H9 (cell line): Measurements from ENCODE around the gene G6PC2. TPM values are rescaled to one million over a fixed set of nuclear protein-coding genes. Genes with fewer than 3 reads are reported as not detected.

Experiments
- DNase-seq: peaks from one replicate; pipeline ENCODE4 v3.0.0-alpha.2; 2017
- H2AFZ ChIP-seq: one replicate; pipeline ENCODE4 v1.6.1; 2013; ENCODE audit warnings: mild to moderate bottlenecking, low read length, control low read depth, moderate library complexity
- H2AK5ac ChIP-seq: 2 replicates; pipeline ENCODE4 v1.6.1; 2013; ENCODE audit warnings: low read length, control low read depth, mixed read lengths; ENCODE audit not compliant: insufficient read length
- H2BK120ac ChIP-seq: one replicate; pipeline ENCODE4 v1.6.1; 2013; ENCODE audit warnings: low read depth, mild to moderate bottlenecking, low read length, control low read depth, inconsistent platforms; ENCODE audit not compliant: poor library complexity, severe bottlenecking
- H2BK12ac ChIP-seq: 2 replicates; pipeline ENCODE4 v1.6.1; 2013; ENCODE audit warnings: low read length, control low read depth, mixed read lengths, low read depth; ENCODE audit not compliant: insufficient read length
- H2BK15ac ChIP-seq: 2 replicates; pipeline ENCODE4 v1.6.1; 2013; ENCODE audit warnings: low read depth, low read length, control low read depth
- H2BK20ac ChIP-seq: one replicate; pipeline ENCODE4 v1.6.1; 2013; ENCODE audit warnings: low read depth, mild to moderate bottlenecking, low read length, control low read depth, inconsistent platforms; ENCODE audit not compliant: poor library complexity, severe bottlenecking
- H2BK5ac ChIP-seq: 2 replicates; pipeline ENCODE4 v1.6.1; 2013; ENCODE audit warnings: low read length, control low read depth, mixed read lengths; ENCODE audit not compliant: insufficient read length
- H3K14ac ChIP-seq: 2 replicates; pipeline ENCODE4 v1.6.1; 2013; ENCODE audit warnings: low read length, control low read depth; ENCODE audit not compliant: insufficient read depth
- H3K18ac ChIP-seq: 2 replicates; pipeline ENCODE4 v1.6.1; 2013; ENCODE audit warnings: low read depth, mild to moderate bottlenecking, mixed read lengths, low read length, control low read depth; ENCODE audit not compliant: insufficient read length
- H3K23ac ChIP-seq: 2 replicates; pipeline ENCODE4 v1.6.1; 2013; ENCODE audit warnings: low read length, control low read depth, mixed read lengths, low read depth; ENCODE audit not compliant: insufficient read length
- H3K23me2 ChIP-seq: 2 replicates; pipeline ENCODE4 v1.6.1; 2013; ENCODE audit warnings: low read depth, mild to moderate bottlenecking, mixed read lengths, low read length, control low read depth; ENCODE audit not compliant: insufficient read length, poor library complexity, severe bottlenecking
- H3K27ac ChIP-seq: 2 replicates; pipeline ENCODE4 v1.5.1; 2013; ENCODE audit warnings: low read length, control low read depth, mixed read lengths, low read depth; ENCODE audit not compliant: insufficient read length
- H3K27me3 ChIP-seq: 2 replicates; pipeline ENCODE4 v1.6.1; 2013; ENCODE audit warnings: low read length, control low read depth, inconsistent platforms; ENCODE audit not compliant: insufficient read depth
- H3K4ac ChIP-seq: 2 replicates; pipeline ENCODE4 v1.6.1; 2013; ENCODE audit warnings: low read depth, mild to moderate bottlenecking, control low read depth, inconsistent platforms, low read length, moderate library complexity
- H3K4me1 ChIP-seq: 2 replicates; pipeline ENCODE4 v1.6.1; 2013; ENCODE audit warnings: low read length, control low read depth, inconsistent platforms; ENCODE audit not compliant: insufficient read depth
- H3K4me2 ChIP-seq: 2 replicates; pipeline ENCODE4 v1.6.1; 2013; ENCODE audit warnings: low read length, control low read depth, mixed read lengths; ENCODE audit not compliant: insufficient read length, insufficient read depth
- H3K56ac ChIP-seq: 2 replicates; pipeline ENCODE4 v1.6.1; 2013; ENCODE audit warnings: low read depth, mild to moderate bottlenecking, mixed read lengths, low read length, control low read depth; ENCODE audit not compliant: insufficient read length
- H3K79me1 ChIP-seq: 2 replicates; pipeline ENCODE4 v1.6.1; 2013; ENCODE audit warnings: low read depth, mild to moderate bottlenecking, moderate library complexity, low read length, control low read depth, inconsistent platforms; ENCODE audit not compliant: insufficient read depth, poor library complexity, severe bottlenecking
- H3K79me2 ChIP-seq: 2 replicates; pipeline ENCODE4 v1.6.1; 2013; ENCODE audit warnings: low read length, control low read depth, inconsistent platforms; ENCODE audit not compliant: insufficient read depth
- H3K9ac ChIP-seq: 2 replicates; pipeline ENCODE4 v1.6.1; 2013; ENCODE audit warnings: low read length, control low read depth, mixed read lengths; ENCODE audit not compliant: insufficient read length; ENCODE audit errors: extremely low read depth
- H3K9me3 ChIP-seq: one replicate; pipeline ENCODE4 v1.6.1; 2013; ENCODE audit warnings: low read depth, low read length, inconsistent platforms; ENCODE audit not compliant: control insufficient read depth
- H3T11ph ChIP-seq: one replicate; pipeline ENCODE4 v1.6.1; 2013; ENCODE audit warnings: mild to moderate bottlenecking, low read length, control low read depth, inconsistent platforms
- H4K20me1 ChIP-seq: one replicate; pipeline ENCODE4 v1.6.1; 2013; ENCODE audit not compliant: control insufficient read depth, insufficient read length, insufficient read depth
- H4K5ac ChIP-seq: 2 replicates; pipeline ENCODE4 v1.6.1; 2013; ENCODE audit warnings: low read depth, mild to moderate bottlenecking, mixed read lengths, low read length, control low read depth; ENCODE audit not compliant: insufficient read length
- H4K8ac ChIP-seq: replicated peaks from 2 replicates; pipeline ENCODE4 v1.6.1; 2013; ENCODE audit warnings: low read length, control low read depth, mixed read lengths, low read depth; ENCODE audit not compliant: insufficient read length
- H4K91ac ChIP-seq: 2 replicates; pipeline ENCODE4 v1.6.1; 2013; ENCODE audit warnings: low read depth, mild to moderate bottlenecking, moderate library complexity, mixed read lengths, low read length, control low read depth; ENCODE audit not compliant: insufficient read length
- H3K27ac Mint-ChIP-seq, 3 experiments: 2 replicates in 2 of 3; 3 replicates in 1 of 3; pipeline ENCODE4 v1.8.0; 2020 to 2021; ENCODE audit warnings: mixed read lengths in 3 of 3, mild to moderate bottlenecking in 1 of 3, moderate library complexity in 1 of 3
- H3K27me3 Mint-ChIP-seq: 2 replicates; pipeline ENCODE4 v1.8.0; 2021; ENCODE audit warnings: low read depth, mild to moderate bottlenecking, moderate library complexity, mixed read lengths
- H3K36me3 Mint-ChIP-seq, 3 experiments: 2 replicates in 2 of 3; 3 replicates in 1 of 3; pipeline ENCODE4 v1.8.0; 2020 to 2021; ENCODE audit warnings: low read depth in 3 of 3, mixed read lengths in 3 of 3; ENCODE audit not compliant: insufficient read depth in 1 of 3
- H3K4me1 Mint-ChIP-seq, 2 experiments: 2 replicates each; pipeline ENCODE4 v1.8.0; 2020; ENCODE audit warnings: mixed read lengths in 2 of 2
- H3K4me3 Mint-ChIP-seq, 2 experiments: 2 replicates in 1 of 2; 3 replicates in 1 of 2; pipeline ENCODE4 v1.8.0; 2020 to 2021; ENCODE audit warnings: mild to moderate bottlenecking in 2 of 2, mixed read lengths in 2 of 2, moderate library complexity in 1 of 2
- H3K9me3 Mint-ChIP-seq, 2 experiments: 2 replicates in 1 of 2; 3 replicates in 1 of 2; pipeline ENCODE4 v1.8.0; 2020; ENCODE audit warnings: mild to moderate bottlenecking in 2 of 2, mixed read lengths in 2 of 2, moderate library complexity in 1 of 2
- WGBS: extraction: QIAGEN DNeasy Blood & Tissue Kit; methylation state at CpG from one replicate; pipeline ENCODE4 v1.1.7; 2013; ENCODE audit warnings: missing lambda C conversion rate, low lambda C conversion rate, mixed read lengths; ENCODE audit not compliant: insufficient read length; ENCODE audit errors: extremely low coverage; 5-methylcytosine and 5-hydroxymethylcytosine counted together
- total RNA-seq: library from RNA; stranded (reverse); gene quantifications from 2 replicates; pipeline ENCODE4 v1.2.1, GENCODE V29; 2021
- TF ChIP-seq, protein P1 (sequence below): fragments of 200-600 bp; sonication (generic); conservative IDR thresholded peaks from 3 replicates; pipeline ENCODE4 v1.8.0; 2021; ENCODE audit warnings: antibody characterized with exemption, mild to moderate bottlenecking

Gene G6PC2
- total RNA-seq, 1 experiment from 2014 or later = not detected

DNA sequence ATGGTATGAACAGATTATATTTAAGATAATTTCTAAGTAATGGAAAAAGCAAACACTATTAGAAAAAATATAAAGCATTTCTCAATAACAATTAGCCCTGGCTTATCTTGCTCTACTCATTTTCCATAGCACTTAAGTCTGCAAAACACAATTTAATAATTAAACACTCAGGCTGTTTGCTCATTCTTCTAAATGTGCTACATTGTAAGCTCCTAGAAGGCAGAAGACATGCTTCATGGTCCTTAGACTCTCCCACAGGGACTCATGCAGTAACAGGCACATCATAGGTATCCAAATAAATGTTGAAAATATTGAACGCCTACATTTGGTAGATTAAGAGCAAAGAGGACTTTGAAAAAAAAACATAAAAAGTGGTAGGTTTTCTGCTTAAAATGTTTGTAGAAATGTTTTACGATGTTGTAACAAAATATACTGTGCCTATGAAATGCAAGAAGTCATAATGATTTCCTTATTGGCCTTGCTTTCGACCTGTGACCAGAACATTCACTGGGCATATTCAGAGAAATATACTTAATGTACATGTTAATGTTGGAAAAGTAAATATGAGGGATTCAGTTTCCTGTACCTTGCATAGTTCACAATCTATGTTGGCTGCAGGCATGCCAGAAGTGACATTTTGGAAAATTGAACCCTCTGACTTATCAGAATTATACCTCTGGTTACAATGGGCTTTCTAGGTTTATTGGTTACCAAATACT lies 27.2 kb downstream of the G6PC2 start:
- Histone ChIP-seq H3K23me2 (no peaks in the 10 kb centered on the region), H4K20me1 (no peaks in the 10 kb centered on the region), H4K5ac (no peak overlapping the region), H3K14ac (no peak overlapping the region), H3K79me2 (no peaks in the 10 kb centered on the region), H2BK12ac (no peak overlapping the region), H3K18ac (no peak overlapping the region), H3K4ac (no peak overlapping the region), H2BK15ac (no peak overlapping the region), H3T11ph (no peak overlapping the region), H3K23ac (no peak overlapping the region), H2AK5ac (no peak overlapping the region), H4K8ac (no peak overlapping the region), H3K4me2 (no peak overlapping the region), H3K79me1 (no peaks in the 10 kb centered on the region), H2BK5ac (no peak overlapping the region), H2BK120ac (no peak overlapping the region), H3K9ac (no peak overlapping the region), H3K4me1 (no peaks in the 10 kb centered on the region; the same call in 1 of the 2 replicates), H3K9me3 (no peaks in the 10 kb centered on the region), H3K27me3 (no peaks in the 10 kb centered on the region), H4K91ac (no peak overlapping the region), H2BK20ac (no peak overlapping the region), H3K27ac (no peak overlapping the region), H2AFZ (no peak overlapping the region), H3K56ac (no peak overlapping the region)
- peaks cover 0 to 5% of the 10 kb centered on the region in 2 experiments; a peak in 1 of 5 replicates for H3K9me3 Mint-ChIP-seq
- no peaks in the 10 kb centered on the region; a peak in 1 of 4 replicates for H3K4me1 Mint-ChIP-seq
- H3K4me3 Mint-ChIP-seq = no peak overlapping the region
- H3K27me3 Mint-ChIP-seq = no peaks in the 10 kb centered on the region
- WGBS = no CpG with 5 or more reads among the region's 3 CpGs
- DNase-seq = no peak
- TF ChIP-seq, protein P1, sequence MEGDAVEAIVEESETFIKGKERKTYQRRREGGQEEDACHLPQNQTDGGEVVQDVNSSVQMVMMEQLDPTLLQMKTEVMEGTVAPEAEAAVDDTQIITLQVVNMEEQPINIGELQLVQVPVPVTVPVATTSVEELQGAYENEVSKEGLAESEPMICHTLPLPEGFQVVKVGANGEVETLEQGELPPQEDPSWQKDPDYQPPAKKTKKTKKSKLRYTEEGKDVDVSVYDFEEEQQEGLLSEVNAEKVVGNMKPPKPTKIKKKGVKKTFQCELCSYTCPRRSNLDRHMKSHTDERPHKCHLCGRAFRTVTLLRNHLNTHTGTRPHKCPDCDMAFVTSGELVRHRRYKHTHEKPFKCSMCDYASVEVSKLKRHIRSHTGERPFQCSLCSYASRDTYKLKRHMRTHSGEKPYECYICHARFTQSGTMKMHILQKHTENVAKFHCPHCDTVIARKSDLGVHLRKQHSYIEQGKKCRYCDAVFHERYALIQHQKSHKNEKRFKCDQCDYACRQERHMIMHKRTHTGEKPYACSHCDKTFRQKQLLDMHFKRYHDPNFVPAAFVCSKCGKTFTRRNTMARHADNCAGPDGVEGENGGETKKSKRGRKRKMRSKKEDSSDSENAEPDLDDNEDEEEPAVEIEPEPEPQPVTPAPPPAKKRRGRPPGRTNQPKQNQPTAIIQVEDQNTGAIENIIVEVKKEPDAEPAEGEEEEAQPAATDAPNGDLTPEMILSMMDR = no peak
- no peak overlapping the region for H3K27ac Mint-ChIP-seq
- H3K36me3 Mint-ChIP-seq = peaks cover 0 to 4% (median 0%) of the 10 kb centered on the region in 3 experiments; a peak in 1 of 7 replicates
